AG04449 (cell line): ENCODE results near the gene CCND1.
"Not testable (repeated sequence)": the region's sequence is repeated elsewhere in the genome, so short reads cannot be mapped to it uniquely, and the experiment has no call there.

ENCODE experiments used
- CTCF ChIA-PET: fragments of 350-600 bp; formaldehyde crosslinking; extraction: SDS; loops from one replicate; lab custom pipeline; 2021; ENCODE audit warnings: antibody characterized with exemption; lab: Yijun Ruan, JAX
- POLR2A ChIA-PET: fragments of 400-600, 350-600 bp; formaldehyde crosslinking; extraction: SDS; loops from one replicate; lab custom pipeline; 2020; ENCODE audit warnings: antibody characterized with exemption, inconsistent platforms; lab: Yijun Ruan, JAX
- DNase-seq: peaks from one replicate; pipeline ENCODE4 v3.0.0-alpha.2; 2010; ENCODE audit warnings: low read depth, low spot score
- H3K4me3 ChIP-seq: 2 replicates; pipeline ENCODE4 v1.5.1; 2011; ENCODE audit warnings: low read depth, mild to moderate bottlenecking, control low read depth, low read length
- TF ChIP-seq, protein P1 (sequence below): IDR thresholded peaks from one replicate; pipeline ENCODE4 v1.5.1; 2011; ENCODE audit warnings: mild to moderate bottlenecking, moderate library complexity, low read length, control low read depth, inconsistent platforms; ENCODE audit not compliant: insufficient read depth; ENCODE audit errors: missing control alignments

CCND1 gene

GRCh38 chr11:69692422-69692821 lies 51.5 kb downstream of the CCND1 start:
- ChIA-PET CTCF (no interaction called here), POLR2A (no interaction called here)
- DNase-seq: no peak
- no peak overlapping the region for H3K4me3 ChIP-seq
- TF ChIP-seq, protein P1, sequence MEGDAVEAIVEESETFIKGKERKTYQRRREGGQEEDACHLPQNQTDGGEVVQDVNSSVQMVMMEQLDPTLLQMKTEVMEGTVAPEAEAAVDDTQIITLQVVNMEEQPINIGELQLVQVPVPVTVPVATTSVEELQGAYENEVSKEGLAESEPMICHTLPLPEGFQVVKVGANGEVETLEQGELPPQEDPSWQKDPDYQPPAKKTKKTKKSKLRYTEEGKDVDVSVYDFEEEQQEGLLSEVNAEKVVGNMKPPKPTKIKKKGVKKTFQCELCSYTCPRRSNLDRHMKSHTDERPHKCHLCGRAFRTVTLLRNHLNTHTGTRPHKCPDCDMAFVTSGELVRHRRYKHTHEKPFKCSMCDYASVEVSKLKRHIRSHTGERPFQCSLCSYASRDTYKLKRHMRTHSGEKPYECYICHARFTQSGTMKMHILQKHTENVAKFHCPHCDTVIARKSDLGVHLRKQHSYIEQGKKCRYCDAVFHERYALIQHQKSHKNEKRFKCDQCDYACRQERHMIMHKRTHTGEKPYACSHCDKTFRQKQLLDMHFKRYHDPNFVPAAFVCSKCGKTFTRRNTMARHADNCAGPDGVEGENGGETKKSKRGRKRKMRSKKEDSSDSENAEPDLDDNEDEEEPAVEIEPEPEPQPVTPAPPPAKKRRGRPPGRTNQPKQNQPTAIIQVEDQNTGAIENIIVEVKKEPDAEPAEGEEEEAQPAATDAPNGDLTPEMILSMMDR: no peak

DNA sequence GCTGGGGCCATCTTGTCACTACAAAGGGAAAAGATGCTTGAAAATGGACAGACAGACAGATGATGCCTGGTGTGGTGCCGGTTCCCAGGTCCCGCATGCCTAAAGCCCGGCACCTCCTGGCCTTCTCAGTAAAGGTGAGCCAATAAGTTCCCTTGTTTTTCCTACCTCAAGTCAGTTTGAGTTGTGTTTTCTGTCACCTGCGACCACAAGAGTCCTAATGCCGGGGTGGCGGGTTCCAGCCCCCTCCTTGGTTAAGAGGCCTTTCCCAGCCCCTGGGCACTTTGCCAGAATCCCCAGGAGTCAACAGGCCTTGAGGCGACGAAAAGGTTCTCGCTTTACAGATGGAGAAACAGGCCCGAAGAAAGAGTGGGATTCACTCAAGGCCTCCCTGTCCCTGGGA lies 53.8 kb downstream of the CCND1 start:
- TF ChIP-seq, protein P1: no peak
- CTCF ChIA-PET: no interaction called here
- no peak overlapping the region for H3K4me3 ChIP-seq
- POLR2A ChIA-PET: no interaction called here
- DNase-seq: no peak

GRCh38 chr11:69695581-69695980 lies 54.6 kb downstream of the CCND1 start:
- H3K4me3 ChIP-seq: no peak overlapping the region
- ChIA-PET POLR2A (no interaction called here), CTCF (interaction anchor here (1.2 to 1.3 kb wide), 3 partner anchors 9 to 195 kb away, joined by 3 to 5 read pairs (median 3); no protein-coding TSS in a partner anchor)
- no peak for DNase-seq
- TF ChIP-seq, protein P1: no peak

DNA sequence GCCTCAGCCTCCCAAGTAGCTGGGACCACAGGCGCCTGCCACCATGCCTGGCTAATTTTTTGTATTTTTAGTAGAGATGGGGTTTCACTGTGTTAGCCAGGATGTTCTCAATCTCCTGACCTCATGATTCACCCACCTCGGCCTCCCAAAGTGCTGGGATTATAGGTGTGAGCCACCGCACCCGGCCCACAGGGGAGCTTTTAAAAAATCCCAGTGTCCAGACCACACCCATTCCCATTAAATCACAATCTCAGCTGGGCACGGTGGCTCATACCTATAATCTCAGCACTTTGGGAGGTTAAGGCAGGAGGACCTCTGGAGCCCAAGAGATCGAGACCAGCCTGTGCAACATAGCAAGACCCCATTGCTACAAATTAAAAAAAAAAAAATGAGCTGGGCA lies 55.0 kb downstream of the CCND1 start:
- H3K4me3 ChIP-seq, DNase-seq, POLR2A ChIA-PET: not testable (repeated sequence)
- CTCF ChIA-PET: interaction anchor here (0.6 to 1.3 kb wide), 4 partner anchors 10 to 195 kb away, joined by 3 to 5 read pairs (median 3); no protein-coding TSS in a partner anchor

GRCh38 chr11:69696749-69697468 lies 56.0 kb downstream of the CCND1 start:
- POLR2A ChIA-PET: no interaction called here
- TF ChIP-seq, protein P1: no peak
- no peak overlapping the region for H3K4me3 ChIP-seq
- DNase-seq: no peak
- CTCF ChIA-PET: interaction anchor here (0.6 to 1.3 kb wide), 4 partner anchors 11 to 194 kb away, joined by 3 to 5 read pairs (median 3); no protein-coding TSS in a partner anchor

- TF ChIP-seq, protein P1: no peak
- POLR2A ChIA-PET: no interaction called here
- H3K4me3 ChIP-seq: no peak overlapping the region
- CTCF ChIA-PET: no interaction called here
- DNase-seq: no peak
Measured at GRCh38 chr11:69697469-69697843, 56.5 kb downstream of the CCND1 start.

DNA sequence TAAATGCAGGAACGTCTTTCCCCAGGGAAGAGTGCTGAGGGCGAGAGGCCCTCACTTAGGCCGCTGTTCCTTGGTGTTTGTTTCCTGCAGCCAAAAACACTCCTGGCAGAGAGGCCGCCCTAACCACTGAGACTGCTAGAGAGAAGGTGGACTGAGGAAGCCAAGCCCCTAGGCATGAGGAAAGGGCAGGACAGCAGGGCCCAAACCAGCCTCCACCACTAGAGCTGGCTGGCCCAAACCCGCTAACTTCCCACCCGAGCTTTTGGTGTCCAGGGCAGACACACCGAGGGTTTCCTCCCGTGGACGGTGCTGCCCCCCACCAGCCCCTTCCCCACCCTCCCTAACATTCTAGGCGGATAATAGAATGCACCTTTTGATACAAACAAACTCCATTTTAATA lies 56.9 kb downstream of the CCND1 start:
- CTCF ChIA-PET: no interaction called here

More for the DNA sequence above, 56.9 kb downstream of the CCND1 start:
- POLR2A ChIA-PET: no interaction called here
- DNase-seq: no peak
- no peak overlapping the region for H3K4me3 ChIP-seq
- TF ChIP-seq, protein P1: no peak
